GM12878 (cell line): Measurements from ENCODE around the gene OTUD4. TPM values are rescaled to one million over a fixed set of nuclear protein-coding genes. Genes with fewer than 3 reads are reported as not detected.

Experiments used
- BCL11A ChIP-seq: IDR thresholded peaks from 2 replicates; pipeline ENCODE4 v1.6.1; 2011; ENCODE audit warnings: low read depth, low read length
- CEBPB ChIP-seq, 2 experiments: fragments of 150-350 bp in 1 of 2; IDR thresholded peaks; 2 replicates each; pipeline ENCODE4 v1.6.1; 2012 to 2014; ENCODE audit warnings: low read depth in 2 of 2, low read length in 2 of 2, borderline replicate concordance in 1 of 2, inconsistent platforms in 1 of 2
- IKZF1 ChIP-seq: fragments of 450-650 bp; conservative IDR thresholded peaks from 2 replicates; pipeline ENCODE4 v1.6.1; 2017; ENCODE audit warnings: antibody characterized with exemption, mild to moderate bottlenecking
- LARP7 ChIP-seq: fragments of 450-650 bp; IDR thresholded peaks from 2 replicates; pipeline ENCODE4 v1.6.1; 2017; ENCODE audit warnings: mild to moderate bottlenecking
- MTA3 ChIP-seq: IDR thresholded peaks from 2 replicates; pipeline ENCODE4 v1.6.1; 2012; ENCODE audit warnings: low read length, inconsistent platforms, borderline replicate concordance
- NFIC ChIP-seq: IDR thresholded peaks from 2 replicates; pipeline ENCODE4 v1.6.1; 2012; ENCODE audit warnings: low read depth, mild to moderate bottlenecking, inconsistent platforms, low read length, moderate library complexity
- NFYB ChIP-seq: IDR thresholded peaks from 2 replicates; pipeline ENCODE4 v1.6.1; 2011; ENCODE audit warnings: low read depth, mild to moderate bottlenecking, low read length, improper control_type of control experiment, moderate library complexity; ENCODE audit not compliant: insufficient read depth
- NR2C1 ChIP-seq: fragments of 450-650 bp; IDR thresholded peaks from 2 replicates; pipeline ENCODE4 v1.6.1; 2017; ENCODE audit warnings: antibody characterized with exemption, mild to moderate bottlenecking, moderate library complexity
- POLR2AphosphoS5 ChIP-seq: IDR thresholded peaks from 2 replicates; pipeline ENCODE4 v1.6.1; 2011; ENCODE audit warnings: mild to moderate bottlenecking, low read length, inconsistent platforms
- RAD21 ChIP-seq: IDR thresholded peaks from 2 replicates; pipeline ENCODE4 v1.6.1; 2011; ENCODE audit warnings: mild to moderate bottlenecking, low read depth, low read length, moderate library complexity; ENCODE audit not compliant: insufficient read depth
- RAD51 ChIP-seq: fragments of 450-650 bp; IDR thresholded peaks from 2 replicates; pipeline ENCODE4 v1.6.1; 2016; ENCODE audit warnings: moderate library complexity, mild to moderate bottlenecking, inconsistent platforms
- RBBP5 ChIP-seq: fragments of 200-600 bp; sonication (generic); conservative IDR thresholded peaks from 2 replicates; pipeline ENCODE4 v1.6.1; 2016
- SIX5 ChIP-seq: IDR thresholded peaks from 2 replicates; pipeline ENCODE4 v1.6.1; 2011; ENCODE audit warnings: mild to moderate bottlenecking, low read depth, low read length, moderate library complexity; ENCODE audit not compliant: severe bottlenecking
- SMAD5 ChIP-seq: IDR thresholded peaks from 2 replicates; pipeline ENCODE4 v1.6.1; 2016; ENCODE audit warnings: antibody characterized with exemption, low read depth
- SREBF1 ChIP-seq: IDR thresholded peaks from 2 replicates; pipeline ENCODE4 v1.6.1; 2012; ENCODE audit warnings: mild to moderate bottlenecking, low read length
- STAT1 ChIP-seq: fragments of 450-650 bp; conservative IDR thresholded peaks from 2 replicates; pipeline ENCODE4 v1.6.1; 2014; ENCODE audit warnings: antibody characterized with exemption, mild to moderate bottlenecking
- ZBED1 ChIP-seq: IDR thresholded peaks from 2 replicates; pipeline ENCODE4 v1.6.1; 2016; ENCODE audit warnings: borderline replicate concordance
- ZSCAN29 ChIP-seq: fragments of 450-650 bp; IDR thresholded peaks from 2 replicates; pipeline ENCODE4 v1.6.1; 2017; ENCODE audit warnings: mild to moderate bottlenecking, moderate library complexity
- polyA plus RNA-seq, 11 experiments: library from polyadenylated mRNA; depleted of rRNA in 4 of 11; unstranded in 6 of 11; stranded (reverse) in 5 of 11; fragments of >200 nt; fragmentation: Nextera tagmentation in 4 of 11; fragmentation: Illumina TruSeq in 1 of 11; extraction: Ambion mirVana in 4 of 11; extraction: Trizol in 1 of 11; gene quantifications; 1 replicate in 1 of 11; 2 replicates in 10 of 11; pipeline versions ENCODE4 v1.2.1 to v1.2.3, GENCODE V29; 2011 to 2016; ENCODE audit warnings: inconsistent platforms in 2 of 11, missing spikeins in 2 of 11, low read depth in 1 of 11
- total RNA-seq, 4 experiments: library from RNA; depleted of rRNA in 3 of 4; stranded (reverse); fragments of >200 nt in 3 of 4; fragmentation: Illumina TruSeq in 1 of 4; extraction: Trizol in 1 of 4; gene quantifications; 2 replicates each; pipeline versions ENCODE4 v1.2.1 to v1.2.3, GENCODE V29; 2013 to 2021
- TF ChIP-seq, protein P1 (sequence below): fragments of 450-650 bp; IDR thresholded peaks from 2 replicates; pipeline ENCODE4 v1.6.1; 2017; ENCODE audit warnings: mild to moderate bottlenecking
- TF ChIP-seq, protein P2 (sequence below): IDR thresholded peaks from 2 replicates; pipeline ENCODE4 v1.6.1; 2011; ENCODE audit warnings: mild to moderate bottlenecking, low read depth, low read length, moderate library complexity; ENCODE audit not compliant: insufficient replicate concordance
- TF ChIP-seq, protein P3 (sequence below): fragments of 450-650 bp; IDR thresholded peaks from 2 replicates; pipeline ENCODE4 v1.6.1; 2017; ENCODE audit warnings: low read depth, mild to moderate bottlenecking, moderate library complexity
- TF ChIP-seq, protein P4 (sequence below): fragments of 150-350 bp; IDR thresholded peaks from 2 replicates; pipeline ENCODE4 v1.6.1; 2014; ENCODE audit warnings: mild to moderate bottlenecking, low read depth, low read length

The OTUD4 gene
- total and polyA plus RNA-seq, 10 of the 15 experiments (the other 5 are each of a cell fraction or from before 2014, with no cell fraction given) = 2.2 to 26.3 (median 14.2) TPM

DNA sequence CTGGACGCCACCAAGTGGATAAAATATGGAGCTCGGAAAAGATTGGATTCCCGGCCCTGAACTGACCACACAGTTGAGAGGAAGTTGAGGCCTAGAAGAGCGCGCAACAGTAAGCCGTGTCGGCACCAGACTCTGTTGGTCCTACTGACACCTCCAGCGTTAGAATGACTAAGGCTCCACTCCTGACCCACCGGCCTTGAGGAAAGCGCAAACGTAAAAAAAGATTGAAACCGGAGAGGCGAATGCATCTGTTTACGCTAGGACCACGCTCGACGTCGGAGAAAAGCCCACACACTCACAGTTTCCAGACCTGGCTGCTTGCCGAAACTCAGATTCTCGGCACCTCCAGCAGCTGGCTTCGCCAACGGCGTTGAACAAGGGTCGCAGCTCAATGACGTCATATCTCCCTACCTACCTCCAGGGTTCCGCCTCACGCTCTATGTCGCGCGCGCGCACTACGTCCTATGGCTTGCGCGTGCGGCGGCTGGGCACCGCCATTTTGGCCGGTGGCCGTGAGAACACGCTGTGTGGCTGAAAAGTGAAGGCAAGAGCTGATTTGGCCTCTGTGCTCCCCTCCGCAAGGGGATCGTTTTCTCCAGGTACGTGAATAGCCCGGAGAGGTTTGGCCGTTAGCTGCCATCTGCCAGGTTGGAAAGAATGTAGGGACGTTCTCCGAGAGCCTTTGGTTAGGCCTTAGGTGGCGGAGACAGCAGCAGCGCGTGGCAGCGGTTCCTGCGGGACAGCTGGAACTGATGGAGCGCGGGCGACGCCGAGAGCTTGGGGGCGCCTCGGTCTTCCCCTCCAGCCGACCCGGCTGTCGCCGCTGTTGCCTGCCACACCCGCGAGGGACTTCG, 82.3 kb downstream of the OTUD4 start, which contains the start of the genes ABCE1 and ANAPC10 (continued):
- TF ChIP-seq, protein P1, sequence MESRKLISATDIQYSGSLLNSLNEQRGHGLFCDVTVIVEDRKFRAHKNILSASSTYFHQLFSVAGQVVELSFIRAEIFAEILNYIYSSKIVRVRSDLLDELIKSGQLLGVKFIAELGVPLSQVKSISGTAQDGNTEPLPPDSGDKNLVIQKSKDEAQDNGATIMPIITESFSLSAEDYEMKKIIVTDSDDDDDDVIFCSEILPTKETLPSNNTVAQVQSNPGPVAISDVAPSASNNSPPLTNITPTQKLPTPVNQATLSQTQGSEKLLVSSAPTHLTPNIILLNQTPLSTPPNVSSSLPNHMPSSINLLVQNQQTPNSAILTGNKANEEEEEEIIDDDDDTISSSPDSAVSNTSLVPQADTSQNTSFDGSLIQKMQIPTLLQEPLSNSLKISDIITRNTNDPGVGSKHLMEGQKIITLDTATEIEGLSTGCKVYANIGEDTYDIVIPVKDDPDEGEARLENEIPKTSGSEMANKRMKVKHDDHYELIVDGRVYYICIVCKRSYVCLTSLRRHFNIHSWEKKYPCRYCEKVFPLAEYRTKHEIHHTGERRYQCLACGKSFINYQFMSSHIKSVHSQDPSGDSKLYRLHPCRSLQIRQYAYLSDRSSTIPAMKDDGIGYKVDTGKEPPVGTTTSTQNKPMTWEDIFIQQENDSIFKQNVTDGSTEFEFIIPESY = no peak
- TF ChIP-seq, protein P2, sequence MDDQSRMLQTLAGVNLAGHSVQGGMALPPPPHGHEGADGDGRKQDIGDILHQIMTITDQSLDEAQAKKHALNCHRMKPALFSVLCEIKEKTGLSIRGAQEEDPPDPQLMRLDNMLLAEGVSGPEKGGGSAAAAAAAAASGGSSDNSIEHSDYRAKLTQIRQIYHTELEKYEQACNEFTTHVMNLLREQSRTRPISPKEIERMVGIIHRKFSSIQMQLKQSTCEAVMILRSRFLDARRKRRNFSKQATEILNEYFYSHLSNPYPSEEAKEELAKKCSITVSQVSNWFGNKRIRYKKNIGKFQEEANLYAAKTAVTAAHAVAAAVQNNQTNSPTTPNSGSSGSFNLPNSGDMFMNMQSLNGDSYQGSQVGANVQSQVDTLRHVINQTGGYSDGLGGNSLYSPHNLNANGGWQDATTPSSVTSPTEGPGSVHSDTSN = no peak
- TF ChIP-seq POLR2AphosphoS5 (peak; percentile 95), RBBP5 (peak; percentile 27; the same call in 1 of the 2 replicates), MTA3 (0 out of 2 replicates have a peak, but pooled peaks have one; percentile 46), RAD51 (no peak), CEBPB (IDR thresholded peaks at IDR 0.05; ENCODE audit: borderline replicate concordance in 1 of 2, low read depth in 2 of 2, low read length in 2 of 2) (no peak), NR2C1 (no peak), STAT1 (no peak), ZSCAN29 (no peak), ZBED1 (no peak), IKZF1 (peak; percentile 81), SIX5 (peak; percentile 56), BCL11A (no peak), NFYB (no peak), NFIC (no peak), RAD21 (no peak), SMAD5 (peak; percentile 77; the same call in 1 of the 2 replicates), LARP7 (peak; percentile 42; the same call in 1 of the 2 replicates), SREBF1 (peak; percentile 61)
- TF ChIP-seq, protein P3, sequence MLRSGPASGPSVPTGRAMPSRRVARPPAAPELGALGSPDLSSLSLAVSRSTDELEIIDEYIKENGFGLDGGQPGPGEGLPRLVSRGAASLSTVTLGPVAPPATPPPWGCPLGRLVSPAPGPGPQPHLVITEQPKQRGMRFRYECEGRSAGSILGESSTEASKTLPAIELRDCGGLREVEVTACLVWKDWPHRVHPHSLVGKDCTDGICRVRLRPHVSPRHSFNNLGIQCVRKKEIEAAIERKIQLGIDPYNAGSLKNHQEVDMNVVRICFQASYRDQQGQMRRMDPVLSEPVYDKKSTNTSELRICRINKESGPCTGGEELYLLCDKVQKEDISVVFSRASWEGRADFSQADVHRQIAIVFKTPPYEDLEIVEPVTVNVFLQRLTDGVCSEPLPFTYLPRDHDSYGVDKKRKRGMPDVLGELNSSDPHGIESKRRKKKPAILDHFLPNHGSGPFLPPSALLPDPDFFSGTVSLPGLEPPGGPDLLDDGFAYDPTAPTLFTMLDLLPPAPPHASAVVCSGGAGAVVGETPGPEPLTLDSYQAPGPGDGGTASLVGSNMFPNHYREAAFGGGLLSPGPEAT = peak; percentile 90
- TF ChIP-seq, protein P4, sequence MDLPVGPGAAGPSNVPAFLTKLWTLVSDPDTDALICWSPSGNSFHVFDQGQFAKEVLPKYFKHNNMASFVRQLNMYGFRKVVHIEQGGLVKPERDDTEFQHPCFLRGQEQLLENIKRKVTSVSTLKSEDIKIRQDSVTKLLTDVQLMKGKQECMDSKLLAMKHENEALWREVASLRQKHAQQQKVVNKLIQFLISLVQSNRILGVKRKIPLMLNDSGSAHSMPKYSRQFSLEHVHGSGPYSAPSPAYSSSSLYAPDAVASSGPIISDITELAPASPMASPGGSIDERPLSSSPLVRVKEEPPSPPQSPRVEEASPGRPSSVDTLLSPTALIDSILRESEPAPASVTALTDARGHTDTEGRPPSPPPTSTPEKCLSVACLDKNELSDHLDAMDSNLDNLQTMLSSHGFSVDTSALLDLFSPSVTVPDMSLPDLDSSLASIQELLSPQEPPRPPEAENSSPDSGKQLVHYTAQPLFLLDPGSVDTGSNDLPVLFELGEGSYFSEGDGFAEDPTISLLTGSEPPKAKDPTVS = no peak
